IMR-90 (cell line): Measurements from ENCODE around the gene DPYD.

Source experiments
- CEBPB ChIP-seq: IDR thresholded peaks from 2 replicates; pipeline ENCODE4 v1.6.1; 2012; ENCODE audit warnings: low read depth, low read length, improper control_type of control experiment
- MXI1 ChIP-seq: IDR thresholded peaks from 2 replicates; pipeline ENCODE4 v1.6.1; 2012; ENCODE audit warnings: low read depth, mild to moderate bottlenecking, low read length, moderate library complexity, borderline replicate concordance
- POLR2A ChIP-seq: IDR thresholded peaks from 2 replicates; pipeline ENCODE4 v1.6.1; 2012; ENCODE audit warnings: mild to moderate bottlenecking, low read depth, low read length
- RAD21 ChIP-seq: IDR thresholded peaks from 2 replicates; pipeline ENCODE4 v1.6.1; 2012; ENCODE audit warnings: low read length, improper control_type of control experiment
- RCOR1 ChIP-seq: IDR thresholded peaks from 2 replicates; pipeline ENCODE4 v1.6.1; 2012; ENCODE audit warnings: mild to moderate bottlenecking, low read length, improper control_type of control experiment; ENCODE audit not compliant: insufficient replicate concordance
- TF ChIP-seq, protein P1 (sequence below): conservative IDR thresholded peaks from 2 replicates; pipeline ENCODE4 v1.5.1; 2012; ENCODE audit warnings: mild to moderate bottlenecking, low read depth, low read length, improper control_type of control experiment

- TF ChIP-seq, protein P1, sequence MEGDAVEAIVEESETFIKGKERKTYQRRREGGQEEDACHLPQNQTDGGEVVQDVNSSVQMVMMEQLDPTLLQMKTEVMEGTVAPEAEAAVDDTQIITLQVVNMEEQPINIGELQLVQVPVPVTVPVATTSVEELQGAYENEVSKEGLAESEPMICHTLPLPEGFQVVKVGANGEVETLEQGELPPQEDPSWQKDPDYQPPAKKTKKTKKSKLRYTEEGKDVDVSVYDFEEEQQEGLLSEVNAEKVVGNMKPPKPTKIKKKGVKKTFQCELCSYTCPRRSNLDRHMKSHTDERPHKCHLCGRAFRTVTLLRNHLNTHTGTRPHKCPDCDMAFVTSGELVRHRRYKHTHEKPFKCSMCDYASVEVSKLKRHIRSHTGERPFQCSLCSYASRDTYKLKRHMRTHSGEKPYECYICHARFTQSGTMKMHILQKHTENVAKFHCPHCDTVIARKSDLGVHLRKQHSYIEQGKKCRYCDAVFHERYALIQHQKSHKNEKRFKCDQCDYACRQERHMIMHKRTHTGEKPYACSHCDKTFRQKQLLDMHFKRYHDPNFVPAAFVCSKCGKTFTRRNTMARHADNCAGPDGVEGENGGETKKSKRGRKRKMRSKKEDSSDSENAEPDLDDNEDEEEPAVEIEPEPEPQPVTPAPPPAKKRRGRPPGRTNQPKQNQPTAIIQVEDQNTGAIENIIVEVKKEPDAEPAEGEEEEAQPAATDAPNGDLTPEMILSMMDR, result no peak
- TF ChIP-seq RAD21 (no peak), CEBPB (no peak), POLR2A (no peak), MXI1 (no peak), RCOR1 (no peak)
Measured at GRCh38 chr1:97382206-97382605, 538.6 kb downstream of the DPYD start.
